ENCODE data around the gene PKD1L1. TPM values are rescaled to one million over a fixed set of nuclear protein-coding genes. Genes with fewer than 3 reads are reported as not detected.
A peak's percentile ranks its signal among the peaks of the same experiment; 100 is the strongest.

Gene PKD1L1
- total RNA-seq, 2 experiments from 2014 or later = 0.06 to 0.19 TPM

DNA sequence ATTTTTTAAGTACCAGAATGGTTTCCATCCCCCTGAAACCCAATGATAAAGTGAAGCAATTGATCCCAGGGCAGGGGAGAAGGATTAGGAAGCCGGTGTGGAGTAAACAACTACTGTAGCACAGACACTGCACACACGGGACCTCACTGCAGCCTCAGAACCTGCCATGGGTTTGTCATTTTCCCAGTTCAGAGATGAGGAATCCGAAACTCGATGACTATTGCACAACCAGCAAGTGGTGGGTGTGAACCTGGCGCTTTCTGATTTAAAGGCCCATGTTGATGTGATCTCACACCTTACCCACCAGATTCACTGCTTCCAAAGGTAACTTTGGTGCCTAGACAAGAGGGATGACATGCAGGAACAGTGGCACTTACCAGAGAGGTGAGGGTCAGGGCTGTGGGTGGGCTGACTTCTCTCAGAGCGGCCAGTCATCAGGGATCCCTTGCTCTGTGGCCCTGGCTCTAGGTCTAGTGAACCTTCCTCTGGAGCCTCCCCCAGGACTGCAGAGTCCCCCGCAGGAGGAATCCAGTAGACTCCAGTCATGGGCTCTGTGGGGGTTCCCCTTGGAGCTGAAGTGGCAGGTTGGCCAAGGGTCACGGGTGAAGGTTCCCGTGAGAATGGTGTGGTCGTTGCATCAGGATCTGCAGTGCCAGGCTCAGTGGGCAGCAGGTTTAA, 62.8 kb downstream of the PKD1L1 start:
- no peaks in the 10 kb centered on the region for H3K27me3 Mint-ChIP-seq
- no peak overlapping the region for H3K4me3 Mint-ChIP-seq
- no peaks in the 10 kb centered on the region for H3K9me3 Mint-ChIP-seq (ENCODE audit: low read depth)
- no peak for ATAC-seq
- CTCF ChIA-PET = no interaction called here
- H3K36me3 Mint-ChIP-seq = no peaks in the 10 kb centered on the region
- peaks cover 2% of the 10 kb centered on the region for H3K4me1 Mint-ChIP-seq
- no peak for DNase-seq
- no peak overlapping the region for H3K27ac Mint-ChIP-seq

GRCh38 chr7:47884675-47885074, 63.6 kb downstream of the PKD1L1 start:
- peaks cover 2% of the 10 kb centered on the region for H3K4me1 Mint-ChIP-seq
- DNase-seq (no peak), ATAC-seq (no peak)
- H3K27me3 Mint-ChIP-seq = no peaks in the 10 kb centered on the region
- no peak overlapping the region for H3K4me3 Mint-ChIP-seq
- H3K9me3 Mint-ChIP-seq (ENCODE audit: low read depth) = no peaks in the 10 kb centered on the region
- H3K27ac Mint-ChIP-seq = no peak overlapping the region
- H3K36me3 Mint-ChIP-seq = no peaks in the 10 kb centered on the region
- CTCF ChIA-PET = no interaction called here

DNA sequence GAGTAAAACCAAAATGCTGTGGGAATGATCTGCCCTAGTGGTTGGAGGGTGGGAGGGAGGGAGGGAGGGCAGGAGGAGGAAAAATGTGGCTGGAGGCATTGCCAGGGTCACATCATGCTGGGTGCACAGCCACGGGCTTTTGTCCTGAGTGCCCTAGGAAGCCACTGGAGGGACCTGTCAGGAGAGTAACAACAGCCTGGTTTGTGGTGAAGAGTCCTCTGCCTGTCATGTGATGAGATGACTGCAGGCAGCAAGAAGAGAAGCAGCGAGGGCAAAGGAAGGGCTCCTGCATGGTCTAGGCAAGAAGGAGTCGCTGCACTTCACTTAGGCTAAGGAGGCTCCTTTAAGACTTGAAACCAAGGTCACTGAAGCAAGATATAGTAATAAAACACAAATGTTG, 65.6 kb downstream of the PKD1L1 start:
- peaks cover 2% of the 10 kb centered on the region for H3K4me1 Mint-ChIP-seq
- CTCF ChIA-PET = no interaction called here
- H3K9me3 Mint-ChIP-seq (ENCODE audit: low read depth) = no peaks in the 10 kb centered on the region
- no peaks in the 10 kb centered on the region for H3K27me3 Mint-ChIP-seq
- no peak overlapping the region for H3K27ac Mint-ChIP-seq
- no peaks in the 10 kb centered on the region for H3K36me3 Mint-ChIP-seq
- no peak for ATAC-seq
- no peak for DNase-seq
- no peak overlapping the region for H3K4me3 Mint-ChIP-seq

GRCh38 chr7:47881256-47881655, 67.0 kb downstream of the PKD1L1 start:
- DNase-seq (no peak), ATAC-seq (no peak)
- Mint-ChIP-seq H3K9me3 (ENCODE audit: low read depth) (no peaks in the 10 kb centered on the region), H3K27ac (no peak overlapping the region), H3K36me3 (no peaks in the 10 kb centered on the region), H3K4me3 (no peak overlapping the region), H3K4me1 (peaks cover 2% of the 10 kb centered on the region), H3K27me3 (no peaks in the 10 kb centered on the region)
- CTCF ChIA-PET = no interaction called here

DNA sequence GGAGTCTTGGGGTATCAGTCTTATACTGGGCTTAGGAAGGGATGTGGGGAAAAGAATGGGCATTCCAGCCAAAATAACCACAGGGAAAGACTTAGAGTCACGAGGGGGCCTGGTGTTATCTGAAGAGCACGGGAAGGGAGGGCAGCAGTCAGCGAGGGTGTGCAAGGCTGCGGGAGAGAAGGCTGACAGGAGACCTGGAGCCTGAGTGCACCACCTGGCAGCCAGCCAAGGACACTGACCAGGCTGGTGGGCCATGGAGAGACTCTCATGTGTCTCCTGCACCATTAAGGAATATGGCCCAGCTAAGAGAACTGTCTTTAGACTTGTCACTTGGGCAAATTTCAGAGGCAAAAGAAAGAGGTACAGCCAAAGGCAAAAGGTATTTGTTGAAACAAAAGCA, 69.6 kb downstream of the PKD1L1 start:
- no peak overlapping the region for H3K27ac Mint-ChIP-seq
- ATAC-seq = no peak
- H3K9me3 Mint-ChIP-seq (ENCODE audit: low read depth) = no peaks in the 10 kb centered on the region
- H3K36me3 Mint-ChIP-seq = no peaks in the 10 kb centered on the region
- H3K27me3 Mint-ChIP-seq = no peaks in the 10 kb centered on the region
- DNase-seq = no peak
- H3K4me3 Mint-ChIP-seq = no peak overlapping the region
- CTCF ChIA-PET = no interaction called here
- H3K4me1 Mint-ChIP-seq = peaks cover 7% of the 10 kb centered on the region

DNA sequence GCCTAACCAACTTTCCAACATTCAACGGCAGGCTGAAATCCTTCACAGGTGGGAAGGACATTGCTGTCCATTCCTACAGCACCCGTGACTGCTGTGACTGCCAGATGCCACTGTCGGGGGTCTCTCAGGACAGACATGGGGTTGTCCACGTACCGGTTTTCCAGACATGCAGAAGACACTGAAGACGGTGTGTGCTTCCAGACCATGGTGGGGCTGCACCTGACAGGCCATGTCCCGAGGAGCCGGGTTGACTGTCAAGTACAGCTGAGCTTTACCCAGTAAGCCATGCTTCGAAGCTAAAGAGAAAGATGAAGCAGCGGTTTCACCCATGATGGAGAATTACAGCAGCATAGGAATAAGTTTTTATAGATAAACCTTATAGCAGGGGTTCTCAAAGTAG, 70.9 kb downstream of the PKD1L1 start:
- CTCF ChIA-PET = no interaction called here
- no peak for ATAC-seq
- H3K9me3 Mint-ChIP-seq (ENCODE audit: low read depth) = no peaks in the 10 kb centered on the region
- no peaks in the 10 kb centered on the region for H3K27me3 Mint-ChIP-seq
- H3K27ac Mint-ChIP-seq = no peak overlapping the region
- no peak for DNase-seq
- no peaks in the 10 kb centered on the region for H3K36me3 Mint-ChIP-seq
- H3K4me1 Mint-ChIP-seq = peaks cover 7% of the 10 kb centered on the region
- H3K4me3 Mint-ChIP-seq = no peak overlapping the region

DNA sequence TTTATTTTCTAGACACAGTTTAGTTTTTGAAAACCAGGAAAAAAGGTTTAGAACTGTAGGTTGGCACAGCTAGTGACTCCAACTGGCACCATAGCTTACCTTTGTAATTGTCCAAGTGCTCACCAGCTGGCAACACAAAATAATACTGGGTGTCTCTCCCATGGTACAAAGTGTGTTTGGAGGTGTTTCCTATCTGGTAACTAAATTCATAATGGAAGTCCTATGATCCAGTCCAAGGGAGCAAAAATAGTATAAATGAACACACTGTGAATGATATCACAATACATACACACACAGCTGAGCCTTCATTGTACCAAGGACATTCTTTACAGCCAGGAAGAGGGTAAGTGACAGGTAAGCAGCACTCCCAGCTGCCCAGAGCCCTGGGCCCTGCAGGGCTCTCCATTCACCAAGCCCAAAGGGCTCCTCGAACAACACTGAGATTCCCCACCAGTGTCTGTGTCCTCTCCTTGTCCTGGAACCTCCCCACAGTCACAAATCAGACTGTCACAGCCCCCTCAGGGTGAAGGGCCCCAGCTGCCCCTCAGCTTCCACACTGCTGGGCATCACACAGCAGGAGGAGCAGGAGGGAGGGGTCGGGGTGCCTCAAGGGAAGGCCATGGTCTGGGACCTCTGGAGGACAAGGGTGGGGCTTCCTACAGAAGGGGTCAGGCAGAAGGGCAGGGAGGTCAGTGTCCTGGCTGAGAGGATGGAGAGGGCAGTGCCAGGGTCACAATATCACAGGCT, 72.1 kb downstream of the PKD1L1 start:
- Mint-ChIP-seq H3K4me1 (peaks cover 7% of the 10 kb centered on the region), H3K4me3 (no peak overlapping the region), H3K27ac (no peak overlapping the region), H3K9me3 (ENCODE audit: low read depth) (no peaks in the 10 kb centered on the region), H3K27me3 (peaks cover 3% of the 10 kb centered on the region), H3K36me3 (no peaks in the 10 kb centered on the region)
- CTCF ChIA-PET = no interaction called here
- ATAC-seq (no peak), DNase-seq (no peak)

- H3K4me1 Mint-ChIP-seq = peaks cover 9% of the 10 kb centered on the region
- peaks cover 3% of the 10 kb centered on the region for H3K27me3 Mint-ChIP-seq
- CTCF ChIA-PET = no interaction called here
These were observed 72.9 kb downstream of the PKD1L1 start for GRCh38 chr7:47875406-47875805.

GRCh38 chr7:47873762-47874161, 74.5 kb downstream of the PKD1L1 start:
- ATAC-seq (no peak), DNase-seq (no peak)
- Mint-ChIP-seq H3K9me3 (ENCODE audit: low read depth) (no peaks in the 10 kb centered on the region), H3K4me1 (peaks cover 13% of the 10 kb centered on the region), H3K36me3 (no peaks in the 10 kb centered on the region), H3K4me3 (no peak overlapping the region), H3K27ac (no peak overlapping the region), H3K27me3 (peaks cover 3% of the 10 kb centered on the region)
- CTCF ChIA-PET = no interaction called here

More at GRCh38 chr7:47875406-47875805, 72.9 kb downstream of the PKD1L1 start:
- Mint-ChIP-seq H3K9me3 (ENCODE audit: low read depth) (no peaks in the 10 kb centered on the region), H3K36me3 (no peaks in the 10 kb centered on the region), H3K27ac (no peak overlapping the region), H3K4me3 (no peak overlapping the region)
- DNase-seq = no peak
- ATAC-seq = peak; percentile 49

DNA sequence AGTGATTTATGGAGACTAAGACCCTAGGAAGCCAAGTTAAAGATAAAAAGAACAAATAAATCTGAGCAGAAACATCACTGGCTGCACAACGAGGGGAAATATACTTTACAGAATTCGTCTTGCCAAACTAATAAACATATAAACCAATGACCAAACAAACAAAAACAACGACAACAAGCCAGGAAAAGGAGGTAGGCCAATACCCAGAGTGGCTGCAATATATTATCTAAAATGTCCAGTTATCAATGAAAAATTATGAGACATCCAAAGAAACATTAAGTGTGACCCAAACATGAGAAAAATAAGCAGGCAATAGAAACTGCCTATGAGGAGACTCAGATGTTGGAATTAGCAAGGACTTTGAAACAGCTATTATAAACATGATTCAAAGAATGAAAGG, 81.0 kb downstream of the PKD1L1 start:
- no peak for DNase-seq
- peaks cover 6% of the 10 kb centered on the region for H3K4me1 Mint-ChIP-seq

DNA sequence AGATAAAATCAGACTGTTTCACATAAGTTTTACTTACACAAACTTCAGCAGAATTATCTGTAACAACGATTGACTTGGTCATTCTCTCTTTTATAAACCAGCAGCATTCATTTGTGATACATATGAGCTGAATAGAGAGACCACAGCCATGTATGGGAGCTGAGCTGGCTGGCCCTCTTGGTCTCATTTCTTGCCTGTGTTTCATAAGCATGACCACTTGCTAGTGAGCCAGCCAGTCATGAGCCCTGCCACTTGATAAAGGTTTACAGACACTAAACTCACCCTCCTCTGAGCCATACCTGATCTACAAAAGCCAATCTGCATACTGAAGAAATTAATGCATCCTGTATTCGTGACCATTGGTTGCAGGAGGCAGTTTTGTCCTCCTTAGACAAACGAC, 82.1 kb downstream of the PKD1L1 start:
- no peaks in the 10 kb centered on the region for H3K27me3 Mint-ChIP-seq
- H3K4me1 Mint-ChIP-seq = peaks cover 6% of the 10 kb centered on the region
- ATAC-seq = no peak
- DNase-seq = no peak
- H3K36me3 Mint-ChIP-seq = no peaks in the 10 kb centered on the region
- no peak overlapping the region for H3K4me3 Mint-ChIP-seq
- no peaks in the 10 kb centered on the region for H3K9me3 Mint-ChIP-seq (ENCODE audit: low read depth)
- CTCF ChIA-PET = no interaction called here
- H3K27ac Mint-ChIP-seq = no peak overlapping the region

More for the DNA sequence above, 81.0 kb downstream of the PKD1L1 start:
- no peaks in the 10 kb centered on the region for H3K9me3 Mint-ChIP-seq (ENCODE audit: low read depth)
- H3K27ac Mint-ChIP-seq = no peak overlapping the region
- no peak for ATAC-seq
- CTCF ChIA-PET = no interaction called here
- no peaks in the 10 kb centered on the region for H3K36me3 Mint-ChIP-seq
- H3K27me3 Mint-ChIP-seq = peaks cover 3% of the 10 kb centered on the region
- no peak overlapping the region for H3K4me3 Mint-ChIP-seq

DNA sequence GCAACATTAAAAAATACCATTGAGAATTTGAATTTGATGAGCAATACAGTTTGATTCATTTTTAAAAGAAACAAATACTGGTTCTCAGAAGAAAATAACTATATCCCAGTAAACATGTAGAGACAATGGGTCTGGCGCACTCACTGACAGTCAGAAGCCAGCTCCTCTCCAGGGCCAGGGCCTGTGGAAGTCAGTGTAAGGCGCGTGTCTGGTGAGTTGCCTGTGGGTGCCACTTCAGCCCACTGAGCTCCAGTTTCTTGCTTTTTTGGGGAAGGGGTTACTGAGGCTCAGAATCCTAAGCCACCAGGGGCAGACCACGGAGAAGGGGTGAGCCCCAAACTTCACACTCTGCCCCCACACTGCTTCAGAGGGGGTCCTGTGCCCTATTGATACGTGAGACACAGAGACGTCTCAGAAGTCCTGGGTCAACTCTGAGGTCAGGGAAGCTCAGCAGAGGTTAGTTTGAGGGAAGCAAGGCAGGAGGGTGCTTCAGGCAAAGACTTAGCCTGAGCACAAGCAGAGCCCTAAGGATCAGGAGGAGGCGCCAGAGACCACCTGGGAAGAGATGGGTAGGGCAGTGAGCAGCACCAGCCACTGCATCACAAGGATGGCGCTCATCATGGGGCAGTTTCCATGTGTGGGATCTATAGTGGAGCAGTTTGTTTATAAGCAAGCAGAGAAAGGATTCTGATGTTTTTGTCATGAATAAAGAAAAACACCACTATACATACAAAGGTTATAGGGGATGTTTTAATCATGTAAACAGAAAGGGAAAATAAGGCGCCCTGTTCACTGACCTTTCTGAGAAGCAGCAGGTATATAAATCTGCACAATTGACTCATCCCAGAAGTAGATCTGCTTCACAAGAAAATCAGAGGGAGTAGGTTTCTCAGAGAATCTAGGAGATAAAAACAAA, 95.7 kb downstream of the PKD1L1 start:
- peak; percentile 42 for ATAC-seq
- CTCF ChIA-PET = interaction anchor here (1.5 kb wide), 1 partner anchor 86 kb away, joined by 8 read pairs; no protein-coding TSS in a partner anchor

DNA sequence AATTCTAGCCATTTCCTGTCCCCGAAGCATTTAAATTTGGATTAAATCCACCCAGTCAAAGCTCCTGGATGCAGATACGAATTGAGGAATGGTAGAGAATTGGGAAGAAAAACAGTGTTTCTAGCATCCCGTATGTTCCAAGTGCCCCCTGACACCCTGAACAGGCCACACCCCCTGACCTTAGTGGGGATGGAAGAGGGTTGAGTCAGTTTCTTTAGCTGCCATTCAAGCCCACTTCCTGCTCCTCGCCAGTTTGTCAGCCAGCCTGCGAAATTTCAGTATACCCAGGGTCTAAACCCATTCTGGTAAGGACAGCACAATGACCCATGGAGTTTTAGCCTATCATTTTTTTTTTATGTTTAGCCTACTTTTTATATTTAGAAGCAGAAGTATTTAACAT, 101.1 kb downstream of the PKD1L1 start:
- Mint-ChIP-seq H3K4me3 (no peak overlapping the region), H3K27me3 (peaks cover 2% of the 10 kb centered on the region), H3K36me3 (no peaks in the 10 kb centered on the region), H3K4me1 (no peaks in the 10 kb centered on the region), H3K27ac (no peak overlapping the region), H3K9me3 (ENCODE audit: low read depth) (no peaks in the 10 kb centered on the region)
- no peak for DNase-seq
- CTCF ChIA-PET = no interaction called here
- no peak for ATAC-seq

More for the DNA sequence above, 95.7 kb downstream of the PKD1L1 start:
- H3K27me3 Mint-ChIP-seq = no peaks in the 10 kb centered on the region
- H3K9me3 Mint-ChIP-seq (ENCODE audit: low read depth) = no peaks in the 10 kb centered on the region
- no peaks in the 10 kb centered on the region for H3K36me3 Mint-ChIP-seq
- no peak overlapping the region for H3K4me3 Mint-ChIP-seq
- no peak for DNase-seq
- no peak overlapping the region for H3K27ac Mint-ChIP-seq
- H3K4me1 Mint-ChIP-seq = peaks cover 3% of the 10 kb centered on the region
